ENCODE data around the gene SDCBP2.
A peak's percentile ranks its signal among the peaks of the same experiment; 100 is the strongest.
"Not testable (repeated sequence)": the region's sequence is repeated elsewhere in the genome, so short reads cannot be mapped to it uniquely, and the experiment has no call there.

SDCBP2 gene

GRCh38 chr20:1357921-1358671 lies 29.2 kb upstream of the SDCBP2 start:
- DNase-seq (ENCODE audit: low read depth): peak; percentile 11

GRCh38 chr20:1353956-1354355 lies 25.0 kb upstream of the SDCBP2 start:
- no peak for DNase-seq (ENCODE audit: low read depth)

GRCh38 chr20:1346315-1346969 lies 17.5 kb upstream of the SDCBP2 start:
- DNase-seq (ENCODE audit: low read depth): no peak

- DNase-seq (ENCODE audit: low read depth): no peak
These were observed 16.8 kb upstream of the SDCBP2 start for GRCh38 chr20:1345756-1346093.

- DNase-seq (ENCODE audit: low read depth): no peak
These were observed 16.3 kb upstream of the SDCBP2 start for GRCh38 chr20:1345030-1345755.

- not testable (repeated sequence) for DNase-seq (ENCODE audit: low read depth)
These were observed 14.6 kb upstream of the SDCBP2 start for GRCh38 chr20:1343446-1344124.

GRCh38 chr20:1341561-1342265 lies 12.8 kb upstream of the SDCBP2 start:
- no peak for DNase-seq (ENCODE audit: low read depth)

GRCh38 chr20:1338801-1339200 lies 9.9 kb upstream of the SDCBP2 start:
- DNase-seq (ENCODE audit: low read depth): no peak

GRCh38 chr20:1338096-1338495 lies 9.2 kb upstream of the SDCBP2 start:
- DNase-seq (ENCODE audit: low read depth): no peak

- DNase-seq (ENCODE audit: low read depth): no peak
These were observed 8.5 kb upstream of the SDCBP2 start for GRCh38 chr20:1337441-1337840.

- no peak for DNase-seq (ENCODE audit: low read depth)
These were observed 7.9 kb upstream of the SDCBP2 start for GRCh38 chr20:1336699-1337367.

- DNase-seq (ENCODE audit: low read depth): no peak
These were observed 7.2 kb upstream of the SDCBP2 start for GRCh38 chr20:1335961-1336698.

GRCh38 chr20:1334761-1335160 lies 5.8 kb upstream of the SDCBP2 start:
- no peak for DNase-seq (ENCODE audit: low read depth)

- DNase-seq (ENCODE audit: low read depth): no peak
These were observed 5.4 kb upstream of the SDCBP2 start for GRCh38 chr20:1334370-1334731.

- no peak for DNase-seq (ENCODE audit: low read depth)
These were observed 4.8 kb upstream of the SDCBP2 start for GRCh38 chr20:1333462-1334369.

- DNase-seq (ENCODE audit: low read depth): no peak
These were observed 3.9 kb upstream of the SDCBP2 start for GRCh38 chr20:1332749-1333300.

- no peak for DNase-seq (ENCODE audit: low read depth)
These were observed 3.0 kb upstream of the SDCBP2 start for GRCh38 chr20:1331801-1332453.

GRCh38 chr20:1331101-1331500 lies 2.2 kb upstream of the SDCBP2 start:
- no peak for DNase-seq (ENCODE audit: low read depth)
